Omental fat pad (tissue), 4 donors: Measurements from ENCODE around the gene TRIM28. TPM values are rescaled to one million over a fixed set of nuclear protein-coding genes. Genes with fewer than 3 reads are reported as not detected.
"Not testable (repeated sequence)": the region's sequence is repeated elsewhere in the genome, so short reads cannot be mapped to it uniquely, and the experiment has no call there.

Experiments
- ATAC-seq: fragments of 150-250 bp; one replicate; pipeline ENCODE4 v1.9.1; 2016; ENCODE audit warnings: mild to moderate bottlenecking, moderate library complexity; ENCODE audit not compliant: low FRiP score
- DNase-seq: peaks from one replicate; pipeline ENCODE4 v3.0.0-alpha.2; 2019; ENCODE audit warnings: low spot score
- CTCF ChIP-seq, 3 donors: fragments of 450-650 bp; IDR thresholded peaks; one replicate each; pipeline ENCODE4 v1.5.1; 2016 to 2017; ENCODE audit warnings: antibody characterized with exemption in 3 of 3, mild to moderate bottlenecking in 3 of 3, moderate library complexity in 2 of 3
- total RNA-seq, 4 donors: library from RNA; depleted of rRNA; stranded (reverse); fragments of >200 nt; gene quantifications; one replicate each; pipeline ENCODE4 v1.1.0, GENCODE V29; 2016

The TRIM28 gene
- total RNA-seq = 100 to 1,000 TPM; 151 to 238 (median 166) TPM

DNA sequence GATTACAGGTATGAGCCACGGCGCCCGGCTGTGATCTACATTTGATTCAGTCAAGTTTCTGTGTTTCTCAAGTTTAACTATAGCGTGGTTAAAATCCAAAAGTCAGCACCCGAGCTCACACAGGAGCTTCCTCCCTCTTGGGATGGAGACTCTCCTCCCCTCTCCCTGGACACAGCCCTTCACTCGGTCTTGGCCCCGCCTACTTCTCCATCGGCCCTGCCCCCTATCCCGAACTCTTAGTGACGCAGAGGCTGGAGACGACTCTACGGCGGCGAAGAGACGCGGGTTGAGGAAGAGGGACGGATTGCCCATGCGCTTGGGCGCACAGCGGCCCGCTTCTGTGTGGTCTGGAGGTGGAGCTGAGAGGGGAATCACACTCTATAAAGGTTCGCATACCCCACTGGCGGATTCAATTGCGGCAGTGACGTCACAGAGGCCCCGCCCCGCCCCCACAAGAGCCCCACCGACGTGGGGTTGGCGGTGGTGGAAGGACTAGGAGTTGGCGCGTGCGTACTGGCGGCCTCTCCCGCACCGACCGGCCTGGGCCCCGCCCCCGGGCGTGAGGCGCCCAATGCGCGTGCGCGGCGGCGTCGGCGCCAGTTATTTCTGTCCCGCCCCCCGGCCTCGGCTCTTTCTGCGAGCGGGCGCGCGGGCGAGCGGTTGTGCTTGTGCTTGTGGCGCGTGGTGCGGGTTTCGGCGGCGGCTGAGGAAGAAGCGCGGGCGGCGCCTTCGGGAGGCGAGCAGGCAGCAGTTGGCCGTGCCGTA, at the start of gene TRIM28:
Gene TRIM28 (plus strand): TSS at position 239 of the 765 bp plus-strand sequence. CDS start 694 bp downstream, outside the sequence.
- peak; percentile 98 for ATAC-seq

GRCh38 chr19:58497634-58498170, 46.2 kb upstream of the TRIM28 start:
- ATAC-seq (no peak), DNase-seq (no peak)
- TF ChIP-seq CTCF (IDR thresholded peaks at IDR 0.05) = no peak

More for the DNA sequence above, at the start of gene TRIM28:
- TF ChIP-seq CTCF (IDR thresholded peaks at IDR 0.05) = no peak
- DNase-seq = peak; percentile 99

DNA sequence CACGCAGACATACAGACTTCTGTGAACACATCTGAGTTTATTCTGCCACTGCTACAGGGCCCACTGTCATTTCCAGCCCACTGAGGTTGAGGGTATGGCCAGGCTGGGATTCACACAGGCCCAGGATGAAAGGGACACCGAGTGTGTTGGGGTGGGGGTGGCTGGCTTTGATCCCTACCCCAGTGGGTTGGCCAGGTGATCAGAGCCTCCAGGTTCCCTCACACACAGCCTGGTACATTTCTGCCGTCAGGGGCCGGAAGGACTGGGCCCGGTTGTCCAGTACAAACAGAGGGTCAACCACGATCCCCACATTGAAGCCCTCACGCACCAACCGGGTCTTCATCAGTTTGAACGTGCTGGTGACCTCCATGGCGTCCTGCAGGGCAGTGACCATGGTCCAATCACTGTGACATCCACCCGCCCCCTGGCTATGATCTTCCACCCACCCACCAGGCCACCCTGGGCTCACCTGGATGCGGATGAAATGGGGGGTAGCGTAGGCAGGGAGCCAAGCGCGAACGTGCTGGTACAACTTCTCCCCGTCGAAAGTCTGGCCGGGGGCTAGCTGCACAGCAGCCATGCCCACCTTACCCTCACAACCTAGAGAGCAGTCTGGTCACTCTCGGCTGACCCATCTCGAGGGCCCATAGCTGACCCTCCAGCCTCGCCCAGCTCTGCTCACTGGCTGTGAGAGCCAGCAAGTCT, 45.4 kb upstream of the TRIM28 start:
- no peak for ATAC-seq
- TF ChIP-seq CTCF (IDR thresholded peaks at IDR 0.05) = no peak
- DNase-seq = no peak

DNA sequence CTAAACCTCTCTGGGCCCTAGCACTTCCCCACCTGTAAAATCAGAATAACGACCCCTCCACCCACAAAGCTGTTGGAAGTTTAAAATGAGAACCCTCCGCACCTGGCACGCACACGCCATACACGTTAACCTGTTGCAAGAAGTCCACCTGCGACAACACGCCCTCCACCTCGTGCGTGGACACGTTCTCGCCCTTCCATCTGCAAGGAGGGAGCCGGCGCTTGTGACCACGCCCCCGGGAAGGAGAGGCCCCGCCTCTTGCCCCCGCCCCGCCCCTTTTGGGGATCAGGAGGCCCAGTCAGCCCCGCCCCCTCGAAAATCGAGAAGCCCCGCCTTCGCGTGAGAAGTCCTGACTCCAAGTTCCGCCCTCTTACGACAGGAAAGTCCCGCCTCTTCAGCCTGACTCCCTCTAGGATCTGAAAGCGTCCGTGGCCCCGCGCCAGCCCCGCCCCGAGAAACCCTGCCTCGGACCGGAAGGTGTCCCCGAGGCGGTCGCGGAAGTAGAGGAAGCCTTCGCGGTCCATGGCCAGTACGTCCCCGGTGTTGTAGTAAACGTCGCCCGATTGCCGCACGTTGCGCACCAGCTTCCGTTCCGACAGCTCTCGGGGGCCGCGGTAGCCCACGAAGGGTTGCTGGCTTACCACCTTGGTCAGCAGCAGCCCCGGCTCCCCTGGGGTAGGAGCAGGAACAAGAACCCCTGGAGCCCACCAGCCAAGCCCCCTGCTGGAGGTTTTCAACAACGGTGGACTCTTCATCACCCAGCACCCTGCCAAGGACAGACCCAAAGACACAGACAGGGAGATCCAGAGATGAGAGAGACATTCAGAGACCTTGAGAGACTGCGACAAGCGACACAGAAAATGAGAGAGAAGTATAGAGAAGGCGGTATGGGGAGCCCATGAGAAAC, 44.6 kb upstream of the TRIM28 start:
- DNase-seq (peak; percentile 98), ATAC-seq (peak; percentile 99)
- no peak for TF ChIP-seq CTCF (IDR thresholded peaks at IDR 0.05)

DNA sequence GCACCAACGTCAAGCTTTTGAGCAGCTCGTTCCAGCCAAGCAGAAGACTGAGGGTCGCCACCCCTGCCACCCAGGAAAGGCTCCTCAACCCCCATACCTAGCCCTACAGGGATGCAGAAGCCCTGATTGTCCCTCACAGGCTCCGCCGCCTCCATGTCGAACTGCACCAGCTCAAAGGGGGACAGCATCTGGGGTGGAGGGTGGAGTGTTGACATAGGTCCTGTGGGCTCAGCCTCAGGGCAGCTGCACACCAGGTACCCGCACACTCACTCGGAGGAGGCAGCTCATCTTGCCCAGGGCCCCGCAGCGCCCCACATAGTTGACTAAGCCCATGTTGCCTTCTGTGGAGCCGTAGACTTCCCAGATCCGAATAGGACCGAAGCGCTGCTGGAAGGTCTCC, 43.6 kb upstream of the TRIM28 start:
- DNase-seq (no peak), ATAC-seq (no peak)
- no peak for TF ChIP-seq CTCF (IDR thresholded peaks at IDR 0.05)

GRCh38 chr19:58507602-58508223, 36.2 kb upstream of the TRIM28 start:
- not testable (repeated sequence) for ATAC-seq, DNase-seq
